HepG2 (cell line): ENCODE data around the gene TRANK1.

ENCODE experiments used
- CREM ChIP-seq, 2 experiments: sonication (generic) in 1 of 2; formaldehyde crosslinking in 1 of 2; IDR thresholded peaks; 2 replicates each; pipeline versions ENCODE4 v1.4.0 to v1.6.1; 2016 to 2020; ENCODE audit warnings: antibody characterized with exemption in 1 of 2, mild to moderate bottlenecking in 1 of 2, missing genetic modification reagents in 1 of 2
- HDAC2 ChIP-seq: sonication (generic); formaldehyde crosslinking; IDR thresholded peaks from 2 replicates; pipeline ENCODE4 v1.4.0; 2020; ENCODE audit warnings: missing genetic modification reagents
- KDM1A ChIP-seq: IDR thresholded peaks from 2 replicates; pipeline ENCODE4 v1.6.1; 2016; ENCODE audit warnings: missing compliant biosample characterization
- POLR2G ChIP-seq: fragments of 200-400 bp; formaldehyde crosslinking; IDR thresholded peaks from 2 replicates; pipeline ENCODE4 v1.6.1; 2018; ENCODE audit warnings: mild to moderate bottlenecking, low read depth, low read length, moderate library complexity
- RAD21 ChIP-seq: fragments of 450-650 bp; formaldehyde crosslinking; IDR thresholded peaks from 2 replicates; pipeline ENCODE4 v1.5.0; 2020; ENCODE audit warnings: mild to moderate bottlenecking
- SIN3A ChIP-seq: IDR thresholded peaks from 2 replicates; pipeline ENCODE4 v1.6.1; 2011; ENCODE audit warnings: low read depth, mild to moderate bottlenecking, control low read depth, low read length, borderline replicate concordance
- TAF1 ChIP-seq: sonication (generic); formaldehyde crosslinking; IDR thresholded peaks from 2 replicates; pipeline ENCODE4 v1.4.0; 2020; ENCODE audit warnings: missing genetic modification reagents
- ZBTB21 ChIP-seq: sonication (generic); formaldehyde crosslinking; IDR thresholded peaks from 2 replicates; pipeline ENCODE4 v1.4.0; 2020; ENCODE audit warnings: missing genetic modification reagents
- ZNF207 ChIP-seq: fragments of 450-650 bp; IDR thresholded peaks from 2 replicates; pipeline ENCODE4 v1.6.1; 2016; ENCODE audit warnings: antibody characterized with exemption, borderline replicate concordance
- ZNF232 ChIP-seq: sonication (generic); formaldehyde crosslinking; IDR thresholded peaks from 2 replicates; pipeline ENCODE4 v1.4.0; 2020; ENCODE audit warnings: missing genetic modification reagents, borderline replicate concordance
- ZNF780A ChIP-seq: sonication (generic); formaldehyde crosslinking; IDR thresholded peaks from 2 replicates; pipeline ENCODE4 v1.8.0; 2022; ENCODE audit warnings: mild to moderate bottlenecking, missing genetic modification reagents, moderate library complexity
- ZSCAN29 ChIP-seq: sonication (generic); formaldehyde crosslinking; conservative IDR thresholded peaks from 2 replicates; pipeline ENCODE4 v1.4.0; 2020; ENCODE audit warnings: mild to moderate bottlenecking, missing genetic modification reagents
- TF ChIP-seq, protein P1 (sequence below): sonication (generic); formaldehyde crosslinking; IDR thresholded peaks from 2 replicates; pipeline ENCODE4 v1.5.1; 2020; ENCODE audit warnings: mild to moderate bottlenecking, missing genetic modification reagents, moderate library complexity
- TF ChIP-seq, protein P2 (sequence below): sonication (generic); formaldehyde crosslinking; IDR thresholded peaks from 2 replicates; pipeline ENCODE4 v1.5.1; 2020; ENCODE audit warnings: mild to moderate bottlenecking, missing genetic modification reagents, moderate library complexity

DNA sequence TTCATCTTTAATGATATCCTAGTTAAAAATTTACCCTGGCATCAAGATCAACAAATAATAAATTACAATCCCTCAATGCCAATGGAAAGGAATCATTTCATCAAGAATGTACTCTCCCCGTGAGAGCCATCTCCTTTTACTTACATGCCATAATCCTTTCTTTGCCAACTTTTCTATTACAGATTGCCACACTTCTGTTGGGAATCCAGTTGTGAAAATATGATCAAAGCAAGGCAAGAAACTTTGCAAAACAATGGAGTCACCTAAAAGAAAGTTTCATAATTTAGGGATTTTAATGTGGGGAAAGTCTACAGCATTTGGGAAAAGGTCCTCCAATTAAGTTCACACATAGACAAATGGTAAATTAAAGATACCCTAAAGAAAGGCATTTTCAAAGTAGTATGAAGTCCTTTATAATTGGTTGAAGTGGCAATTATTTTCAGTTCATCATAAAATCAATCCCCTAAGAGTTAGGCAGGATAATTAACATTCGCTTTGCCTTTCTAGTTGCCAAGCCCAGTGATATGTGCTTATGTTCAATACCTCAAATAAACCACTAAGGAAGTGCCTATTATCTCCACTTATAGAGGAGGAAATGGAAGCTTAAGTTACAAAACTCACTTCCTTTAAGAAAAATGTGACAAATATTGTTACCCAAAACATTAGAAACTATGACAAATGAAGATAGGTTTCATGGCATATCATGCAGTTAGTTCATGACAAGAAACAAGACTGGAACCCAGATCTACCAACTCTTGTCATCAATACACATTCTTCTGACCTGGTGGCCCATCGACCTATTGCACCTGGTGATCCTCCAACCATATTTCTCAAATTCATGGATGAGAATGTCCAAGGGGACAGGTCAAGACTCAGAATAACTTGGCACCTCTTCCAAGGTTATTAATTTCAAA is 49.1 kb downstream of the TRANK1 start:
- TF ChIP-seq ZBTB21 (no peak), CREM (IDR thresholded peaks at IDR 0.05) (no peak), CREM (CRISPR knock-in tag; IDR thresholded peaks at IDR 0.05) (no peak), ZNF232 (no peak), ZNF207 (no peak), RAD21 (no peak), ZSCAN29 (CRISPR knock-in tag) (no peak), HDAC2 (CRISPR knock-in tag) (no peak), TAF1 (CRISPR knock-in tag) (no peak), KDM1A (CRISPR knock-in tag) (no peak), POLR2G (no peak), SIN3A (no peak), ZNF780A (CRISPR knock-in tag) (no peak)
- TF ChIP-seq, protein P1, sequence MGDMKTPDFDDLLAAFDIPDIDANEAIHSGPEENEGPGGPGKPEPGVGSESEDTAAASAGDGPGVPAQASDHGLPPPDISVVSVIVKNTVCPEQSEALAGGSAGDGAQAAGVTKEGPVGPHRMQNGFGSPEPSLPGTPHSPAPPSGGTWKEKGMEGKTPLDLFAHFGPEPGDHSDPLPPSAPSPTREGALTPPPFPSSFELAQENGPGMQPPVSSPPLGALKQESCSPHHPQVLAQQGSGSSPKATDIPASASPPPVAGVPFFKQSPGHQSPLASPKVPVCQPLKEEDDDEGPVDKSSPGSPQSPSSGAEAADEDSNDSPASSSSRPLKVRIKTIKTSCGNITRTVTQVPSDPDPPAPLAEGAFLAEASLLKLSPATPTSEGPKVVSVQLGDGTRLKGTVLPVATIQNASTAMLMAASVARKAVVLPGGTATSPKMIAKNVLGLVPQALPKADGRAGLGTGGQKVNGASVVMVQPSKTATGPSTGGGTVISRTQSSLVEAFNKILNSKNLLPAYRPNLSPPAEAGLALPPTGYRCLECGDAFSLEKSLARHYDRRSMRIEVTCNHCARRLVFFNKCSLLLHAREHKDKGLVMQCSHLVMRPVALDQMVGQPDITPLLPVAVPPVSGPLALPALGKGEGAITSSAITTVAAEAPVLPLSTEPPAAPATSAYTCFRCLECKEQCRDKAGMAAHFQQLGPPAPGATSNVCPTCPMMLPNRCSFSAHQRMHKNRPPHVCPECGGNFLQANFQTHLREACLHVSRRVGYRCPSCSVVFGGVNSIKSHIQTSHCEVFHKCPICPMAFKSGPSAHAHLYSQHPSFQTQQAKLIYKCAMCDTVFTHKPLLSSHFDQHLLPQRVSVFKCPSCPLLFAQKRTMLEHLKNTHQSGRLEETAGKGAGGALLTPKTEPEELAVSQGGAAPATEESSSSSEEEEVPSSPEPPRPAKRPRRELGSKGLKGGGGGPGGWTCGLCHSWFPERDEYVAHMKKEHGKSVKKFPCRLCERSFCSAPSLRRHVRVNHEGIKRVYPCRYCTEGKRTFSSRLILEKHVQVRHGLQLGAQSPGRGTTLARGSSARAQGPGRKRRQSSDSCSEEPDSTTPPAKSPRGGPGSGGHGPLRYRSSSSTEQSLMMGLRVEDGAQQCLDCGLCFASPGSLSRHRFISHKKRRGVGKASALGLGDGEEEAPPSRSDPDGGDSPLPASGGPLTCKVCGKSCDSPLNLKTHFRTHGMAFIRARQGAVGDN (CRISPR knock-in tag), result no peak
- TF ChIP-seq, protein P2, sequence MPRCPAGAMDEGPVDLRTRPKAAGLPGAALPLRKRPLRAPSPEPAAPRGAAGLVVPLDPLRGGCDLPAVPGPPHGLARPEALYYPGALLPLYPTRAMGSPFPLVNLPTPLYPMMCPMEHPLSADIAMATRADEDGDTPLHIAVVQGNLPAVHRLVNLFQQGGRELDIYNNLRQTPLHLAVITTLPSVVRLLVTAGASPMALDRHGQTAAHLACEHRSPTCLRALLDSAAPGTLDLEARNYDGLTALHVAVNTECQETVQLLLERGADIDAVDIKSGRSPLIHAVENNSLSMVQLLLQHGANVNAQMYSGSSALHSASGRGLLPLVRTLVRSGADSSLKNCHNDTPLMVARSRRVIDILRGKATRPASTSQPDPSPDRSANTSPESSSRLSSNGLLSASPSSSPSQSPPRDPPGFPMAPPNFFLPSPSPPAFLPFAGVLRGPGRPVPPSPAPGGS (CRISPR knock-in tag), result no peak
